HL-60 (cell line): ENCODE measurements around the gene UGT2A2.

Experiments
- DNase-seq, 2 experiments: peaks; one replicate each; pipeline ENCODE4 v3.0.0-alpha.2; 2010 to 2020; ENCODE audit warnings: low read depth in 1 of 2, low spot score in 1 of 2
- H3K27ac ChIP-seq: fragments of 250-450 bp; sonication (Bioruptor Pico); replicated peaks from 2 replicates; pipeline ENCODE4 v1.5.1; 2020; ENCODE audit warnings: mild to moderate bottlenecking, moderate library complexity
- H3K27me3 ChIP-seq: fragments of 250-450 bp; sonication (Bioruptor Pico); 2 replicates; pipeline ENCODE4 v1.5.1; 2021; ENCODE audit warnings: mild to moderate bottlenecking, moderate library complexity; ENCODE audit not compliant: insufficient read depth, poor library complexity, severe bottlenecking
- H3K4me3 ChIP-seq: replicated peaks from 2 replicates; pipeline ENCODE4 v1.5.1; 2011; ENCODE audit warnings: mild to moderate bottlenecking, control low read depth, low read length; ENCODE audit not compliant: insufficient read depth
- GABPA ChIP-seq: IDR thresholded peaks from 2 replicates; pipeline ENCODE4 v1.6.1; 2012; ENCODE audit warnings: low read depth
- POLR2AphosphoS5 ChIP-seq: IDR thresholded peaks from 2 replicates; pipeline ENCODE4 v1.6.1; 2012; ENCODE audit warnings: low read depth
- SPI1 ChIP-seq: IDR thresholded peaks from 2 replicates; pipeline ENCODE4 v1.6.1; 2012; ENCODE audit warnings: low read depth, mild to moderate bottlenecking, borderline replicate concordance
- TF ChIP-seq, protein P1 (sequence below): IDR thresholded peaks from one replicate; pipeline ENCODE4 v1.5.1; 2011; ENCODE audit warnings: low read length, control low read depth, inconsistent platforms; ENCODE audit not compliant: insufficient read depth
- TF ChIP-seq, protein P2 (sequence below): IDR thresholded peaks from 2 replicates; pipeline ENCODE4 v1.6.1; 2012; ENCODE audit warnings: low read depth; ENCODE audit not compliant: insufficient replicate concordance

UGT2A2 gene

DNA sequence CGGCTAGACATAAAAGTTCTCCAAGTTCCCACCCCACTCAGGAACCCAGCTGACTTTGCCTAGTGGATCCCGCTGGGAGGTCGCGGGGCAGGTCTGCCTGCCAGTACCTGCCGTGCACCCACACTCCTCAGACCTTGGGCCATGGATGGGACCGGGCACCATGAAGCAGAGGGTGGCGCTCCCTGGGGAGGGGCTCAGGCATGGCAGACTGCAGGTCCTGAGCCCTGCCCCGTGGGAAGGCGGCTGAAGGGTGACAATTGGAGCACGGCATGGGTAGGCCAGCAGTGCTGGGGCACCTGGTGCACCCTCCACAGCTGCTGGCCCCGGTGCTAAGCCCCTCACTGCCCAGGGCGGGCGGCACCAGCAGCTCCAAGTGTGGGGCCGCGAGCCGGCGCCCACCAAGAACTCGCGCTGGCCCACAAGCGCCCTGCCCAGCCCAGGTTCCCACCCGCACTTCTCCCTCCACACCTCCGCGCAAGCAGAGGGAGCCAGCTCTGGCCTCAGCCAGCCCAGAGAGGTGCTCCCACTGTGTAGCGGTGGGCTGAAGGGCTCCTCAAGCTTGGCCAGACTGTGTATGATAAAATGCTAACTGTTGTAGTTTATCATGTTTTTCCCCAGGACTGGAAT, 63.1 kb downstream of the UGT2A2 start:
- Histone ChIP-seq H3K27me3 (no peaks in the 10 kb centered on the region), H3K27ac (no peak overlapping the region), H3K4me3 (no peak overlapping the region)
- DNase-seq = no peak
- TF ChIP-seq, protein P1, sequence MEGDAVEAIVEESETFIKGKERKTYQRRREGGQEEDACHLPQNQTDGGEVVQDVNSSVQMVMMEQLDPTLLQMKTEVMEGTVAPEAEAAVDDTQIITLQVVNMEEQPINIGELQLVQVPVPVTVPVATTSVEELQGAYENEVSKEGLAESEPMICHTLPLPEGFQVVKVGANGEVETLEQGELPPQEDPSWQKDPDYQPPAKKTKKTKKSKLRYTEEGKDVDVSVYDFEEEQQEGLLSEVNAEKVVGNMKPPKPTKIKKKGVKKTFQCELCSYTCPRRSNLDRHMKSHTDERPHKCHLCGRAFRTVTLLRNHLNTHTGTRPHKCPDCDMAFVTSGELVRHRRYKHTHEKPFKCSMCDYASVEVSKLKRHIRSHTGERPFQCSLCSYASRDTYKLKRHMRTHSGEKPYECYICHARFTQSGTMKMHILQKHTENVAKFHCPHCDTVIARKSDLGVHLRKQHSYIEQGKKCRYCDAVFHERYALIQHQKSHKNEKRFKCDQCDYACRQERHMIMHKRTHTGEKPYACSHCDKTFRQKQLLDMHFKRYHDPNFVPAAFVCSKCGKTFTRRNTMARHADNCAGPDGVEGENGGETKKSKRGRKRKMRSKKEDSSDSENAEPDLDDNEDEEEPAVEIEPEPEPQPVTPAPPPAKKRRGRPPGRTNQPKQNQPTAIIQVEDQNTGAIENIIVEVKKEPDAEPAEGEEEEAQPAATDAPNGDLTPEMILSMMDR = no peak
- TF ChIP-seq SPI1 = no peak
- TF ChIP-seq GABPA = no peak
- TF ChIP-seq, protein P2, sequence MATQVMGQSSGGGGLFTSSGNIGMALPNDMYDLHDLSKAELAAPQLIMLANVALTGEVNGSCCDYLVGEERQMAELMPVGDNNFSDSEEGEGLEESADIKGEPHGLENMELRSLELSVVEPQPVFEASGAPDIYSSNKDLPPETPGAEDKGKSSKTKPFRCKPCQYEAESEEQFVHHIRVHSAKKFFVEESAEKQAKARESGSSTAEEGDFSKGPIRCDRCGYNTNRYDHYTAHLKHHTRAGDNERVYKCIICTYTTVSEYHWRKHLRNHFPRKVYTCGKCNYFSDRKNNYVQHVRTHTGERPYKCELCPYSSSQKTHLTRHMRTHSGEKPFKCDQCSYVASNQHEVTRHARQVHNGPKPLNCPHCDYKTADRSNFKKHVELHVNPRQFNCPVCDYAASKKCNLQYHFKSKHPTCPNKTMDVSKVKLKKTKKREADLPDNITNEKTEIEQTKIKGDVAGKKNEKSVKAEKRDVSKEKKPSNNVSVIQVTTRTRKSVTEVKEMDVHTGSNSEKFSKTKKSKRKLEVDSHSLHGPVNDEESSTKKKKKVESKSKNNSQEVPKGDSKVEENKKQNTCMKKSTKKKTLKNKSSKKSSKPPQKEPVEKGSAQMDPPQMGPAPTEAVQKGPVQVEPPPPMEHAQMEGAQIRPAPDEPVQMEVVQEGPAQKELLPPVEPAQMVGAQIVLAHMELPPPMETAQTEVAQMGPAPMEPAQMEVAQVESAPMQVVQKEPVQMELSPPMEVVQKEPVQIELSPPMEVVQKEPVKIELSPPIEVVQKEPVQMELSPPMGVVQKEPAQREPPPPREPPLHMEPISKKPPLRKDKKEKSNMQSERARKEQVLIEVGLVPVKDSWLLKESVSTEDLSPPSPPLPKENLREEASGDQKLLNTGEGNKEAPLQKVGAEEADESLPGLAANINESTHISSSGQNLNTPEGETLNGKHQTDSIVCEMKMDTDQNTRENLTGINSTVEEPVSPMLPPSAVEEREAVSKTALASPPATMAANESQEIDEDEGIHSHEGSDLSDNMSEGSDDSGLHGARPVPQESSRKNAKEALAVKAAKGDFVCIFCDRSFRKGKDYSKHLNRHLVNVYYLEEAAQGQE = no peak
- no peak for TF ChIP-seq POLR2AphosphoS5

DNA sequence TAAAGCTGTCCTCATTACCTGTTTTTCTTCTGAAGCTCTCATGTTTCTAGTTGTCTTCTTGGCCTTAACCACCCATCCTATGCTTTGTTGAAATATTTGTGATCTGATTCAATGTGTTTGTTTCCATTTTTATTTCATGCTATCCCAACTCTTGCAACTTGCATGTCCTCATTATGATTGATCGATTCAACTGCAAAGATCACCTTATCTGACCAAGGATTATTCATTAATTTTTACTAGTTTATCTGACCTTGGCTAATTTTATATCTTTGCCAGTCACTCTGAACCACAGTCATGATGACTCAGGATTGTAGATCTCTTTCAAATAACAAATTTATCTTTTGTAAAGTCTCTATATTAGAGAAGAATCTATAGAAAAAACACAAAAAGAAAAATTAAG, 70.7 kb downstream of the UGT2A2 start:
- no peak for DNase-seq
- no peak for TF ChIP-seq SPI1
- TF ChIP-seq POLR2AphosphoS5 = no peak
- TF ChIP-seq, protein P2 = no peak
- TF ChIP-seq, protein P1 = no peak
- TF ChIP-seq GABPA = no peak
- no peaks in the 10 kb centered on the region for H3K27me3 ChIP-seq
- no peak overlapping the region for H3K27ac ChIP-seq
- no peak overlapping the region for H3K4me3 ChIP-seq

GRCh38 chr4:69563424-69563823, 76.0 kb downstream of the UGT2A2 start:
- Histone ChIP-seq H3K27me3 (no peaks in the 10 kb centered on the region), H3K4me3 (no peak overlapping the region), H3K27ac (no peak overlapping the region)
- TF ChIP-seq, protein P2 = no peak
- TF ChIP-seq SPI1 (peak; percentile 44), POLR2AphosphoS5 (no peak), GABPA (no peak)
- TF ChIP-seq, protein P1 = no peak
- DNase-seq = no peak
